A549 (cell line): ENCODE data around the gene OBSL1. TPM values are rescaled to one million over a fixed set of nuclear protein-coding genes. Genes with fewer than 3 reads are reported as not detected.

Source experiments
- ATAC-seq, 2 experiments: fragments of 200-7000 bp in 1 of 2; fragments of >200 bp in 1 of 2; cut with Nextera tagmentation in 1 of 2; cut with Tn5 transposase in 1 of 2; 3 replicates each; pipeline versions ENCODE4 v1.8.0 to v1.9.1; 2018 to 2020; ENCODE audit warnings: mild to moderate bottlenecking in 1 of 2, moderate library complexity in 1 of 2
- CTCF ChIA-PET: fragments of 300-600 bp; sonication (Branson Sonifier 250); formaldehyde crosslinking; extraction: SDS; loops from one replicate; lab custom pipeline; 2021; ENCODE audit warnings: antibody characterized with exemption, inconsistent platforms; lab: Yijun Ruan, JAX
- POLR2A ChIA-PET: fragments of 350-600 bp; formaldehyde crosslinking; extraction: SDS; loops from one replicate; lab custom pipeline; 2021; ENCODE audit warnings: antibody characterized with exemption, inconsistent platforms; lab: Yijun Ruan, JAX
- DNase-seq, 2 experiments: peaks; one replicate each; pipeline versions ENCODE4 v3.0.0 to v3.0.0-alpha.2; 2011 to 2016; ENCODE audit warnings: low read depth in 1 of 2, low spot score in 1 of 2
- FAIRE-seq: peaks from 2 replicates; lab custom pipeline; 2011; peaks lifted over from hg19 to GRCh38; lab: Jason Lieb, UNC
- H3K27ac ChIP-seq, 2 experiments: fragments of >200 bp; sonication (Bioruptor Twin); formaldehyde crosslinking; 3 replicates each; pipeline ENCODE4 v1.5.1; 2016 to 2017
- H3K4me1 ChIP-seq: fragments of >200 bp; sonication (Bioruptor Twin); formaldehyde crosslinking; 3 replicates; pipeline ENCODE4 v1.6.1; 2016
- H3K4me2 ChIP-seq: fragments of >200 bp; sonication (Bioruptor Twin); formaldehyde crosslinking; 3 replicates; pipeline ENCODE4 v1.6.1; 2016
- H3K4me3 ChIP-seq: fragments of >200 bp; sonication (Bioruptor Twin); formaldehyde crosslinking; 3 replicates; pipeline ENCODE4 v1.5.1; 2016
- H3K9me3 ChIP-seq: fragments of >200 bp; sonication (Bioruptor Twin); formaldehyde crosslinking; 3 replicates; pipeline ENCODE4 v1.6.1; 2016
- BCL3 ChIP-seq: fragments of >200 bp; sonication (Bioruptor Twin); formaldehyde crosslinking; IDR thresholded peaks from 3 replicates; pipeline ENCODE4 v1.6.1; 2016
- BHLHE40 ChIP-seq: IDR thresholded peaks from 2 replicates; pipeline ENCODE4 v1.6.1; 2012; ENCODE audit warnings: low read depth, low read length, inconsistent platforms
- CBX2 ChIP-seq: fragments of 200-600 bp; sonication (generic); IDR thresholded peaks from 2 replicates; pipeline ENCODE4 v1.6.1; 2016; ENCODE audit warnings: low read depth, mild to moderate bottlenecking, borderline replicate concordance
- EHF ChIP-seq: fragments of 250-450 bp; sonication (Bioruptor Pico); IDR thresholded peaks from 2 replicates; pipeline ENCODE4 v1.5.0; 2020; ENCODE audit warnings: mild to moderate bottlenecking
- ELK1 ChIP-seq: fragments of 150-350 bp; IDR thresholded peaks from 2 replicates; pipeline ENCODE4 v1.6.1; 2014; ENCODE audit warnings: low read depth, mild to moderate bottlenecking, low read length
- EP300 ChIP-seq, 2 experiments: fragments of >200 bp; sonication (Bioruptor Twin); formaldehyde crosslinking; IDR thresholded peaks; 2 replicates in 1 of 2; 3 replicates in 1 of 2; pipeline ENCODE4 v1.6.1; 2016 to 2017
- ESRRA ChIP-seq: fragments of 150-350 bp; IDR thresholded peaks from 2 replicates; pipeline ENCODE4 v1.6.1; 2014; ENCODE audit warnings: mild to moderate bottlenecking, low read length, borderline replicate concordance
- FOSB ChIP-seq: fragments of 250-450 bp; sonication (Bioruptor Pico); IDR thresholded peaks from 2 replicates; pipeline ENCODE4 v1.5.0; 2020; ENCODE audit warnings: mild to moderate bottlenecking, moderate library complexity
- FOSL2 ChIP-seq, 2 experiments: fragments of 450-650 bp in 1 of 2; fragments of >200 bp in 1 of 2; sonication (Bioruptor Twin) in 1 of 2; formaldehyde crosslinking; IDR thresholded peaks; 2 replicates each; pipeline versions ENCODE4 v1.5.0 to v1.6.1; 2016 to 2020; ENCODE audit warnings: mild to moderate bottlenecking in 1 of 2, moderate library complexity in 1 of 2
- HES2 ChIP-seq: fragments of >200 bp; sonication (Bioruptor Twin); formaldehyde crosslinking; IDR thresholded peaks from 2 replicates; pipeline ENCODE4 v1.6.1; 2016
- HMGXB4 ChIP-seq: fragments of 250-450 bp; sonication (Bioruptor Pico); IDR thresholded peaks from 2 replicates; pipeline ENCODE4 v1.5.0; 2021; ENCODE audit warnings: mild to moderate bottlenecking, moderate library complexity, borderline replicate concordance
- HOXA7 ChIP-seq: fragments of 250-450 bp; sonication (Bioruptor Pico); IDR thresholded peaks from 2 replicates; pipeline ENCODE4 v1.5.0; 2020; ENCODE audit warnings: mild to moderate bottlenecking, moderate library complexity
- HOXB5 ChIP-seq: fragments of 250-450 bp; sonication (Bioruptor Pico); IDR thresholded peaks from 2 replicates; pipeline ENCODE4 v1.5.0; 2020; ENCODE audit warnings: mild to moderate bottlenecking, moderate library complexity
- MAZ ChIP-seq: fragments of 150-350 bp; IDR thresholded peaks from 2 replicates; pipeline ENCODE4 v1.6.1; 2014; ENCODE audit warnings: antibody characterized with exemption, low read depth, low read length, borderline replicate concordance
- NFE2L2 ChIP-seq: fragments of 150-350 bp; conservative IDR thresholded peaks from 2 replicates; pipeline ENCODE4 v1.6.1; 2014; ENCODE audit warnings: low read length
- NPAS2 ChIP-seq: fragments of 250-450 bp; sonication (Bioruptor Pico); IDR thresholded peaks from 2 replicates; pipeline ENCODE4 v1.8.0; 2022; ENCODE audit warnings: mild to moderate bottlenecking, moderate library complexity, borderline replicate concordance
- NR3C1 ChIP-seq: fragments of >200 bp; sonication (Bioruptor Twin); formaldehyde crosslinking; IDR thresholded peaks from 3 replicates; pipeline ENCODE4 v1.6.1; 2017
- PBX3 ChIP-seq: IDR thresholded peaks from 2 replicates; pipeline ENCODE4 v1.6.1; 2012
- PHF8 ChIP-seq: fragments of 200-600 bp; sonication (generic); IDR thresholded peaks from 2 replicates; pipeline ENCODE4 v1.6.1; 2016; ENCODE audit warnings: low read depth, mild to moderate bottlenecking, antibody characterized with exemption, moderate library complexity, borderline replicate concordance
- RFX5 ChIP-seq: fragments of 450-650 bp; IDR thresholded peaks from 2 replicates; pipeline ENCODE4 v1.7.1; 2014; ENCODE audit warnings: antibody characterized with exemption, mild to moderate bottlenecking, moderate library complexity
- RNF2 ChIP-seq: fragments of 200-600 bp; sonication (generic); IDR thresholded peaks from 2 replicates; pipeline ENCODE4 v1.6.1; 2016; ENCODE audit warnings: low read depth, mild to moderate bottlenecking, antibody characterized with exemption, moderate library complexity, borderline replicate concordance
- SMC3 ChIP-seq: fragments of >200 bp; sonication (Bioruptor Twin); formaldehyde crosslinking; IDR thresholded peaks from 3 replicates; pipeline ENCODE4 v1.6.1; 2018; ENCODE audit warnings: inconsistent platforms
- SREBF2 ChIP-seq: fragments of 450-650 bp; IDR thresholded peaks from 2 replicates; pipeline ENCODE4 v1.6.1; 2014; ENCODE audit warnings: mild to moderate bottlenecking, moderate library complexity
- USF2 ChIP-seq: fragments of 450-650 bp; IDR thresholded peaks from 2 replicates; pipeline ENCODE4 v1.6.1; 2014; ENCODE audit warnings: antibody characterized with exemption
- ZNF302 ChIP-seq: fragments of 250-450 bp; sonication (Bioruptor Pico); IDR thresholded peaks from 2 replicates; pipeline ENCODE4 v1.9.0; 2021; ENCODE audit warnings: inconsistent platforms, mild to moderate bottlenecking, moderate library complexity
- ZSCAN20 ChIP-seq: fragments of 250-450 bp; sonication (Bioruptor Pico); IDR thresholded peaks from 2 replicates; pipeline ENCODE4 v1.8.0; 2022; ENCODE audit warnings: mild to moderate bottlenecking, moderate library complexity
- WGBS: methylation state at CpG from one replicate; pipeline ENCODE4 v1.1.6; 2017; ENCODE audit errors: missing lambda C conversion rate; 5-methylcytosine and 5-hydroxymethylcytosine counted together
- polyA plus RNA-seq, 4 experiments: library from polyadenylated mRNA; depleted of rRNA in 3 of 4; stranded (reverse); fragments of >200 nt; fragmentation: RNase III in 1 of 4; extraction: RNeasy Plus Mini Kit Qiagen cat#74134 plus additional on column Dnase treatment in 1 of 4; gene quantifications; 2 replicates in 3 of 4; 3 replicates in 1 of 4; pipeline ENCODE4 v1.2.3, GENCODE V29; 2011 to 2017

Gene OBSL1
- polyA plus RNA-seq, 2 of the 4 experiments (the other 2 are of a cell fraction): 14.4 to 31.8 TPM

- ATAC-seq: no peak
- Histone ChIP-seq H3K4me3 (no peak within 1 kb of the TSS), H3K4me2 (no peak within 1 kb of the TSS), H3K4me1 (peaks cover 6% of the 10 kb centered on the region; the same call in 2 of the 3 replicates), H3K27ac (no peak within 1 kb of the TSS), H3K9me3 (no peaks in the 10 kb centered on the region)
- whole genome bisulfite sequencing: 41% methylated on average over 27 of the region's 31 CpGs
- CTCF ChIA-PET: interaction anchor here (79.1 to 89.4 kb wide), 2 partner anchors 8 to 44 kb away, joined by 3291 read pairs; partner anchors contain the start of genes ASIC4, CHPF, GMPPA and SPEG
- no peak for DNase-seq
- TF ChIP-seq HOXA7 (CRISPR knock-in tag) (no peak), ZSCAN20 (CRISPR knock-in tag) (no peak), BCL3 (no peak), FOSB (CRISPR knock-in tag) (no peak), NR3C1 (no peak), NPAS2 (no peak), PBX3 (no peak), MAZ (no peak), HMGXB4 (CRISPR knock-in tag) (no peak)
- POLR2A ChIA-PET: no interaction called here
- FAIRE-seq: no peak
Observed at GRCh38 chr2:219514196-219514761, 57.1 kb downstream of the OBSL1 start, which contains the start of gene ASIC4. Gene ASIC4 (plus strand): TSS chr2:219514482. CDS start chr2:219514725, 243 bp downstream.

GRCh38 chr2:219513787-219514186 lies 57.6 kb downstream of the OBSL1 start:
- WGBS: 54% methylated on average over 4 of the region's 4 CpGs
- H3K4me1 ChIP-seq: peaks cover 11% of the 10 kb centered on the region
- no peak for ATAC-seq
- H3K4me3 ChIP-seq: no peak overlapping the region
- no peak for FAIRE-seq
- no peak for TF ChIP-seq HOXB5 (CRISPR knock-in tag)
- TF ChIP-seq EHF (CRISPR knock-in tag): no peak
- TF ChIP-seq FOSL2 (IDR thresholded peaks at IDR 0.05): no peak
- TF ChIP-seq FOSL2 (CRISPR knock-in tag; IDR thresholded peaks at IDR 0.05): no peak
- no peak for TF ChIP-seq ZNF302 (CRISPR knock-in tag)
- no peak for TF ChIP-seq EP300 (IDR thresholded peaks at IDR 0.05)
- no peak for TF ChIP-seq ELK1
- TF ChIP-seq RFX5: no peak
- TF ChIP-seq BHLHE40: no peak
- TF ChIP-seq HES2: no peak
- TF ChIP-seq RNF2: no peak
- TF ChIP-seq CBX2: no peak
- TF ChIP-seq SREBF2: no peak
- no peak for TF ChIP-seq NPAS2
- TF ChIP-seq SMC3: no peak
- no peak for TF ChIP-seq BCL3
- no peak for TF ChIP-seq USF2
- no peak for TF ChIP-seq ESRRA
- TF ChIP-seq PHF8: no peak
- no peak for TF ChIP-seq NFE2L2
- TF ChIP-seq, all 56 proteins: peak for 0
- no peak overlapping the region for H3K27ac ChIP-seq
- no peak for DNase-seq
- POLR2A ChIA-PET: no interaction called here
- CTCF ChIA-PET: interaction anchor here (79.1 to 89.4 kb wide), 2 partner anchors 8 to 44 kb away, joined by 3291 read pairs; partner anchors contain the start of genes ASIC4, CHPF, GMPPA and SPEG
- no peak overlapping the region for H3K4me2 ChIP-seq
- no peaks in the 10 kb centered on the region for H3K9me3 ChIP-seq
